T-helper 9 cell (primary cell): ENCODE data around the gene SPESP1.

ENCODE experiments used
- DNase-seq: peaks from one replicate; pipeline ENCODE4 v3.0.0-alpha.2; 2020

Gene SPESP1

DNA sequence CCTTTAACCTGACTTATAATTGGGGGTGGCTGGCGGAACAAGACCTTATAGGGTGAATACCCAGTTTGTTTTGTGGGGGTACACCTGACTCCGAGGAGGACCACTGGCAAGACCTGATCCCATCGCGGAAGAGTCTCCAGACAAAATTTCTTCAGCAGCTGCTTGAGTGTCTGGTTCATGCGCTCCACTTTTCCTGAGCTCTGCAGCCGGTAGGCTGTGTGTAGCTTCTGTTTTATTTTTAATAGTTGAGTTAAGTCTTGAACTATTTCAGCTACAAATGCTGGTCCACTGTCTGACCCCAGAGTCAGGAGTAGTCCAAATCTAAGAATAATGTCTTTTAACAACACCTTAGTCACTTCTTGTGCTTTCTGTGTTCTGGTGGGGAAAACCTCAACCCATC is 63.0 kb downstream of the SPESP1 start:
- no peak for DNase-seq

DNA sequence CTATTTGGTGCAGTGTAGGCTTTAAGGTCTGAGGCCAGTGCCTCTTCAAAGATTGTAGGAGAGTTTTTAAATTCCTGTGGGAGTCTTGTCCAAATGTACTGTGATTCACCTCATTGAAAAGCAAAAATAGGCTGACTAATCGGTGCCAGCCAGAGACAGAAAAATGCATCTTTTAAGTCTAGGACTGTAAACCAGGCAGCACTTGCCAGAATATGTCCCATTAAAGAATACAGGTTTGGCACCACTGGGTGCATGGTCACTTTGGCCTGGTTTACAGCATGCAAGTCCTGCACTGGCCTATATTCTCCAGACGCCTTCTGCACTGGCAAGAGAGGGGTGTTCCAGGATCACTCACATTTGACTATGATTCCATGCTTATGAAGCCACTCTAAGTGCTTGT is 63.8 kb downstream of the SPESP1 start:
- DNase-seq = no peak

DNA sequence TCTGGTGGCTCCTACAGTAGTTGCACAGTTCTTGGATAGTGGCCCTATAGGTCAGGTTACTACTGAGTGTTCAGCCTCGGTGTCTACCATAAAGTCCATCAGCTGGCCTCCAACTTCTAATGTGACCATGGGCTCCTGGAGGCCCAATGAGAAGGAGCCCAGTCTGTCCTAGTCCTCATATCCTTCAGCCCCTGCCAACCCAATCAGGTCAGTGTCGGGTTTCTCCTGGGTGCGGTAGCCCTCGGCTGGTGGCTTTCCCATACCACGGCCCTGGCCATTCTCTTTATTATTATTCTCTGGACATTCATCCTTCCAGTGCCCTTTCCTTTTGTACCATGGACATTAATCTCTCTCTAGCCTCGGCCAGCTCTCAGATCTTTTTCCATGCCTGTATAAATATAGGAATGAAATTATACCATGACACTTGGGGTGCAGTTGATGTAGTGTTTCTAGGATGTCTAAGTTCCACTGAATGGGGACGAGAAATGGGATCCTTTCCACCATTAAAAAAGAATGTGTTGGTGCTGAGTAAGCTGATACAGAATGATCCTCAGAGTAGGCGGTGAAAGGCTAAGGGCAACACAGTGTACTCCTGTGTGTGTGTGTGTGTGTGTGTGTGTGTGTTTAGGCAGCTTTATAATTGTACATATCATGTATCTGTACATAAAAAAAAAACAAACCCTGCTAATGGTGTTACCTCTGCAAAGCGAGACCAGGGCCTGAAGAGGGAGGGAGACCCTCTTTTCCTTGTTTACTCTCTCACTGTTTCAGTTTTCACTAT is 64.8 kb downstream of the SPESP1 start:
- no peak for DNase-seq
